Renal cortex interstitium (tissue), 11 donors: ENCODE measurements around the gene BUD31. TPM values are rescaled to one million over a fixed set of nuclear protein-coding genes. Genes with fewer than 3 reads are reported as not detected.
"Not testable (repeated sequence)": the region's sequence is repeated elsewhere in the genome, so short reads cannot be mapped to it uniquely, and the experiment has no call there.

Experiments used
- DNase-seq, 11 donors: peaks; one replicate each; pipeline ENCODE4 v3.0.0-alpha.2; 2013; ENCODE audit warnings: low read depth in 9 of 11, low spot score in 4 of 11; ENCODE audit errors: extremely low read depth in 1 of 11
- polyA plus RNA-seq, 3 donors: library from polyadenylated mRNA; unstranded; fragments of 120-200 nt; gene quantifications; one replicate each; pipeline ENCODE4 v1.2.1, GENCODE V29; 2013; ENCODE audit not compliant: insufficient read length in 3 of 3

The BUD31 gene
- polyA plus RNA-seq, 3 donors = 105 to 111 (median 106) TPM

GRCh38 chr7:99415513-99416127, 6.9 kb downstream of the BUD31 start:
- DNase-seq = not testable (repeated sequence)

DNA sequence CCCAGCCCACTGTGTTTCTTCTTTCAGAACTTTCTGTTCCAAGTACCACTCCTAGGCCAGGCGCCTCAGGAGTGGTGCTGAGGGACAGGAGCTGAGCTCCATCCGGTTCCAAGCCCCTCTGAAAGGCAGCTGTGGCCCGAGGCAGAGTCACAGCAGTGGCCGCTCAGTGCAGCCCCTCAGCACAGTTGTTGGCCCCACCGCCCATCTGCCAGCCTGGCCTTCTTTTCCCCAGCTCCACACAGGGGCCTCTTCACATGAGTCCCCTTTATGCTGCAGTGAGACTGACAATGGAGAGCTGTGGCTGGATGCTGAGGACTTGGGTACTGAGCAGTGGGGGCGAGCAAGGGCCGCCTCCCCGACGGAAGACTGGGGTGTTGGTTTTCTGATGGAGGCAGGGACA, 9.5 kb downstream of the BUD31 start:
- no peak for DNase-seq

DNA sequence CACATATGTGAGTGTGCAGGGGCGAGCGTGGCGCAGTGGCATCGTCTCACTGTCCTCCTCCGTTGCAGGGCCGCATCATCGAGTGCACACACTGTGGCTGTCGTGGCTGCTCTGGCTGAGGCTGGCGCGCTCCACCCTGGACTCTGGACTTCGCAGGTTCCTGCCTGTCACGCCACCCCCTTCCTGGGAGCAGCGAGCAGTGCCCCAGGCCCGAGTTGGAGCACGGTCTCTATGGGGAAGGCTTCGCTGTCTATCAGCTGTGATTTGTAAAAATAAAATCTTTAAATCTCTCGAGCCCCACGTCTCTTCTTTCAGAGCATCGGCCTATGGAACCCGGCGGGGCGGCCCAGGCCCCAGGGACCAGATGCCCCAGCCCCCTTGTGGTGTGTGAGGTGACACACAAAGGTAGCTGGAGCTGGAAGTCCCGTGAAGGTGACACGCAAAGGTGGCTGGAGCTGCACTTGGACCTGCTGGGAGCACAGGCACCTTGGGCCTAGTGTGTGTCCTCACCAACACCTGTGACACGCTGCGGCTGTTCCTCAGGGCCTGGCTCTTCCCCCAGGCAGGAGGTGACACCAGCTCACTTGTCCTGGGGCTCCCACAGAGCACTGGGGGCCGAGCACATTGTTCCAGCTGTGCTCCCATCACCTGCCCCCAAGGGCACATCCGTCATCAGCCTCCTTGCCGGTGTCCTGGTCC, 10.7 kb downstream of the BUD31 start:
- DNase-seq = no peak

DNA sequence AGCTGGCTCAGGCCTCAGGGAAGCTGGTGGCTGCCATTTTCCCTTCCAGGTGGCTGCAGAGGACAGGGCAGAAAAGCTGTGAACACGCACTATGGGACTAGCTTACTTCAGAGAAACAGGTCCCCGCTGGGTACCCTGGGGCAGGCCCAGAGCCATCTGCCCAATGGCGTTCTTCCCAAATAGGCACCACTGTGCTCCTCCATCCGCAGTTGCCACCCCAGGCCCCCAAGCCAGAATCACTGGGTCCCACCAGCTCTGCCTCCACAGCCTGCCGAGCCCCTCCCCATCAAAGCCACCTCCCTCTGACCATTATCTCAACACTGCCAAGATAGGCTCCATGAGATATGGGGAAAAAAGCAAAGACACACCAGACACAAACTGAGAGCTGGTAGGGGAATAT, 11.4 kb downstream of the BUD31 start:
- no peak for DNase-seq

DNA sequence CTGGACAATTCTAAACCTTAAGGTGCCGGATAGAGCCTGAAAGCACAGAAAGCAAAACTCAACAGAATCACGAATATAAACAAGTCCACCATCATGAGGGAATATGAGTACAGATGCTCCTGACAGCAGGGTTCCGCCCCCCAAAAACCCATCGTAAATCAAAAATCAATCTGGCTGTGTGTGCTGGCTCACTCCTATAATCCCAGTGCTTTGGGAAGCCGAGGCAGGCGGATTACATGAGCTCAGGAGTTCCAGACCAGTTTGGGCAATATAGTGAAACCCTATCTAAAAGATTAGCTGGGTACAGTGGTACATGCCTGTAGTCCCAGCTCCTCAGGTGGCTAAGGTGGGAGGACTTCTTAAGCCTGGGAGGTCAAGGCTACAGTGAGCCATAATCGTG, 12.2 kb downstream of the BUD31 start:
- no peak for DNase-seq

DNA sequence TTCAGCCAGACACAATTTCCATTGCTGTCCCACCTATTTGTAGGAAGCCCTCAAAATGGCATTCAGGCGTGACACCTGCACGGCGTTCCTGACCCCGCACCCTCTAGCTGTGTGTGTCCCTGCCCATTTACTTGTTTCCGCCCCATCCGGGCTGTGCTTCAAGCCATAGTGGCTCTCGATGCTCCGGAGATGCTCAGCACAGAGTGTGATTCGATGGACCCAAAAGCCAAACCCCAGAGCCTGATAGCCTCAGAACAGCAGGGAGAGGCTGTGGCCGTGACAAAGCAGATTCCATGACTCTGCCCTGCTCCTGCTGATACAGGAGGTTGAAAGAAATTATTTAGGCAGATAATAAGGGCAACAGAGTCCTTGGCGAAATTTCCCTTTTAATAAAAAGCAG, 13.4 kb downstream of the BUD31 start:
- DNase-seq = no peak

- no peak for DNase-seq
These were observed 13.9 kb downstream of the BUD31 start for GRCh38 chr7:99422625-99423024.

DNA sequence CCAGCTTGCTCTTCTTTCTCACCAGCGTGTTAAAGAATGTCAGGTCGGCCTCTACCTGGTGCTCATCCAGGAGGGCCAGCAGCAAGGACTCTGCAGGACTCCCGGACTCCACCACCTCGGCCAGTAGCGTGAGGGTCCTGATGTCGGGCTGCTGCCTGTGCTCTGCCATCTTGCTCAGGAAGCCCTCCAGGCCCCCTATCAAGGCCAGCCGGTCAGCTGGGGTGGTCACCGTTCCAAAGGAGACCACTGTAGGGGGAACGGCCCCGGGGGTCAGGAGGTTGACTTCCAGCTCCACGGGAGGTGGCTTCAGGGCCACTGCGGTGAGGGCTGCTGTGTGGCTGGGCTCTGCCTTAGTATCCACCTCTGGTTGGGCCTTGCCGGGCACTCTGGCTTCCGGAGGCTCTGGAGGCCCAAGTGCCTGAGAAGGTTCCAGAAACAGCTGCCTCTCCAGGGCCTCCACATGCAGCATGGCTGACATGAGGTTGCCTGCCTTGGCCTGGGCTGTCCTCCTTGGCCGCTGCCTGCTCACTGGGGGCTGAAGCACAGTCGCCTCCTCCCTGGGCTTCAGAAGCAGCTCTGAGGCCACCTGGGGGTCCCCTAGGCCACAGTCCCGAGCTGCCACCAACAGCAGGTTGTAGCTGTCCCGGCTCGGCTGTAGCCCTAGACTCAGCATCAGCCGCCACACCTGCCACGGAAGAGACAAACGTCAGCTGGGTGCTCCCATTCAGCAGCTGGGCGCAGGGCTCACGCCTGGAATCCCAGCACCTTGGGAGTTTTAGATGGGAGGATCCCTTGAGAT, 16.4 kb downstream of the BUD31 start:
- DNase-seq = no peak

DNA sequence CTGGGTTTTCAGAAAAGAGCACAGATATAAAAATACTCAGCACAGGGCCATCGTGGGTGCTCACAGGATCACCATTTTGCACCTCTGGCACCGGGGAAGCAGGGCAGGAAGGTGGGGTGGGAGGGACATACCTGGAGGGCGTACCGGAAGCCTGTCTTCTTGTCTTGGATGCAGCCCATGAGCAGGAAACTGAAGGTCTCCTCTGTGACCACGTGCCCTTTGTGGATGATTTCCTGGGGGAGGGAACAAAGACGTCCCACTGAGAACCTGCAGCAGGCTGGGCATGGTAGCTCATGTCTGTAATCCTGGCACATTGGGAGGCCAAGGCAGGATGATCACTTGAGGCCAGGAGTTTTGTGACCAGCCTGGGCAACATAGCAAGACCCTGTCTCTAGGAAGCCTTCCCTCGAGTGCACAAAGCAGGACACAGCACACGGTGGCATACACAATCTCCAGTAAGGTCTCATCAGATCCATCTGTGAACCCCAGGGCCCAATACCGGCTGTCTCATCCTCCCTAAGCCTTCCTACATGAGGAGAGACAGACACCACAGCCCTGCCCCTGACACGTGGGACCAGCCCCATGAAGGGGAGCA, 20.3 kb downstream of the BUD31 start:
- no peak for DNase-seq

GRCh38 chr7:99429756-99430155, 21.0 kb downstream of the BUD31 start:
- no peak for DNase-seq

GRCh38 chr7:99431756-99432540, 23.2 kb downstream of the BUD31 start:
- not testable (repeated sequence) for DNase-seq

DNA sequence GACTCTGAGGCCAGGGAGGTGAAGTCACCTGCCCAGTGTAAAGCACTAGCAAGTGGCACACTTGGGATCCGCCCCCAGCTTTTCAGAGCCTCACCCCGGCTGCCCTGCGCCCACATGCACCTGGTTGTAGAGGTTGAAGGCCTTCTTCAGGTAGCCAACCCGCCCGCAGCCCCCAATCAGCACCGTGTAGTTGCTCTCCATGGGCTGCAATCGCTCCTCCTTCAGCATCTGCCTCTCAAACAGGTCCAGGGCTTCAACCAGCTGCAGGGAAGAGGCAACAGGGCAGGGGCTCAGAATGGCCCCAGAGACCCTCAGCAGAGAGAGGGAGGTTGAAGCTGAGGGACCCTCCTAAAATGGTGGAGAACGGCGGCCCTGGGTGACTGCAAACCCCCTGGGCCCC, 24.4 kb downstream of the BUD31 start:
- DNase-seq = no peak

DNA sequence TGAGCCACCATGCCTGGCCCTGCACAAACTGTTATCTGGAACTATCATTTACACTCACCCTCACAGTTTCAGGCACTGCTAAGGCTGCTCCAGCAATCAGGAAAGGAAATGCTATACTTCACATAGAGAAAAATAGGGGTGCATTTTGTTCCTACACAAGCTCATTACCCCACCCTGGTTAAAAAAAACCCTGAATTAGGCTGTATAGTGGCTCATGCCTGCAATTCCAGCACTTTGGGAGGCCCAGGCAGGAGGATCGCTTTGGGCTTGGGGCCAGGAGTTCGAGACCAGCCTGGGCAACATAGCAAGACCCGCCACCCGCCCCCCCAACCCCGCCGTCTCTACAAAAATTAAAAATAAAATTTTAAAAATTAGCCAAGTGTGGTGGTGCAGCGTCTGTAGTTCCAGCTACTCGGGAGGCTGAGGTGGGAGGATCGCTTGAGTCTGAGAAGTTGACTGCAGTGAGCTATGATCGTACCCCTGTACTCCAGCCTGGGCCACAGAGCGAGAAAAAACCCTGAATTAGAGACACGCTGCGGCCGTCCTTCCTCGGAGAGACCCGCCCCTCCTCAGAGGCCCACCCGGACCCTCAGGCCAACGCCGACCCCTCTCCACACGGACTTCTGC, 29.3 kb downstream of the BUD31 start:
- no peak for DNase-seq

- peak; percentile 84 to 94 (median 90) for DNase-seq
These were observed 30.1 kb downstream of the BUD31 start, which contains the start of the genes CPSF4 and PTCD1 for GRCh38 chr7:99438573-99439480. Gene CPSF4 (plus strand): TSS chr7:99438943. CDS start chr7:99439083, 140 bp downstream. Gene PTCD1 (minus strand): TSS chr7:99438798. CDS start chr7:99435242, 3,556 bp downstream.

GRCh38 chr7:99440195-99440594, 31.4 kb downstream of the BUD31 start:
- no peak for DNase-seq

DNA sequence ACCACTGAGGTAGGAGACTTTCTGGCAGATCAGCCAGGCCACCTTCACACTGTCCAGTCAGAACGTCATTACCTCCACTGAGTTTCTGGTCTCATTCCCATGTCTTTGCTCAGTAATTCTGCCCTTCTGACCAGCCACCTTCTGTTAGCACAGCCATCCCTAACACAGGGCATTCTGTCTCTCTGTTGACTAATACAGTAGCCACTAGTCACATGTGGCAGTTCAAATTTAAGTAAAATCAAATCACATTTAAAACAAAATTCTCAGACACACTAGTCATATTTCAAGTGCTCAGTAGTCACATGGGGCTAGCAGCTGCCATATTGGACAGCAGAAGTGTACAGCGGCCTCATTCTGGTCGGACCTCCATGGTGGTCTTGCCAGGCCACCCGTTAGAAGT, 37.3 kb downstream of the BUD31 start:
- no peak for DNase-seq

DNA sequence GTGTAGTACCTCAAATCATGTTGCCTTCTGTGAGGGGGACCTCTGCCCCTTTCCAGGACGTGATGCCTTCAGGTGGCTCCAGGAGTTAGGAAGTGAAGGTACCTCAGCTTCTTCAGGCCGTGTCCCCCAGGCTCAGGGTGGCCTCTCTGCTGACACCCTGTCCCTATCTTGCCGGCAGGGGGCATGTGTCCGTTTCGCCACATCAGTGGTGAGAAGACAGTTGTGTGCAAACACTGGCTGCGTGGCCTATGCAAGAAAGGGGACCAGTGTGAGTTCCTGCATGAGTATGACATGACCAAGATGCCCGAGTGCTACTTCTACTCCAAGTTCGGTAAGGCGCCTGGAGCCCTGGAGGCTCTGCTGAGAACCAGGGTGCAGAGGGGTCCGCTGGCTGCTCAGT, 39.2 kb downstream of the BUD31 start:
- DNase-seq = no peak
